ENCODE results near the gene TPRN.

The TPRN gene

GRCh38 chr9:137175345-137175961 lies 25.1 kb downstream of the TPRN start:
- TF ChIP-seq, protein P1, sequence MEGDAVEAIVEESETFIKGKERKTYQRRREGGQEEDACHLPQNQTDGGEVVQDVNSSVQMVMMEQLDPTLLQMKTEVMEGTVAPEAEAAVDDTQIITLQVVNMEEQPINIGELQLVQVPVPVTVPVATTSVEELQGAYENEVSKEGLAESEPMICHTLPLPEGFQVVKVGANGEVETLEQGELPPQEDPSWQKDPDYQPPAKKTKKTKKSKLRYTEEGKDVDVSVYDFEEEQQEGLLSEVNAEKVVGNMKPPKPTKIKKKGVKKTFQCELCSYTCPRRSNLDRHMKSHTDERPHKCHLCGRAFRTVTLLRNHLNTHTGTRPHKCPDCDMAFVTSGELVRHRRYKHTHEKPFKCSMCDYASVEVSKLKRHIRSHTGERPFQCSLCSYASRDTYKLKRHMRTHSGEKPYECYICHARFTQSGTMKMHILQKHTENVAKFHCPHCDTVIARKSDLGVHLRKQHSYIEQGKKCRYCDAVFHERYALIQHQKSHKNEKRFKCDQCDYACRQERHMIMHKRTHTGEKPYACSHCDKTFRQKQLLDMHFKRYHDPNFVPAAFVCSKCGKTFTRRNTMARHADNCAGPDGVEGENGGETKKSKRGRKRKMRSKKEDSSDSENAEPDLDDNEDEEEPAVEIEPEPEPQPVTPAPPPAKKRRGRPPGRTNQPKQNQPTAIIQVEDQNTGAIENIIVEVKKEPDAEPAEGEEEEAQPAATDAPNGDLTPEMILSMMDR (IDR thresholded peaks at IDR 0.05): no peak
- TF ChIP-seq ZFX (IDR thresholded peaks at IDR 0.05; ENCODE audit: borderline replicate concordance): no peak
- peak overlapping the region; percentile 98 for H3K27ac ChIP-seq

DNA sequence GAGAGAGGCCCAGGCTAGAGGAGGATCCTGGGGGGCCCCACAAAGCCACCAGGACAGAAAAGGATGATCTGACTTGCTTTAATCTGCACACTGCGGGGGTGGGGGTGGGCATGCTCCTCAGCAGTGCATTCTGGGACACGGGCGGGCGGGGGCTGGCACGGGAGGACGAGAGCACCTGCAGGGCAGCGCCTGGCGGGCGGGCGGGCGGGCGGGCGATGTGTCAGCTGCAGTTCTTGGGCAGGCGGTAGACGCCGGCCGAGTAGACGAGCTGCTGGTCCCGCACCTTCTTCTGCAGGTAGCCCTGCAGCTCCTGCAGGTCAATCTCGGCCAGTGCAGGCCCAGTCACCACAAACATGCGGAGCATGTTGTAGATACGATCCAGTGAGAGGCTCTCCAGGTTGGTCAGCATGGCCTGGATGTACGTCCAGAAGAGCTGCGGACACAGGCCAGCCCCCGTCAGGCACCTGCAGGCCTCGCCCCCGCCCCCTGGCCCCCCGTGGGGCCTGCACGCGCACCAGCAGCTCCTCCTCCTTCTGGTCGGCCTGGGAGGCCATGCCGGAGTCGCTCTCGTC lies 25.7 kb downstream of the TPRN start:
- no peak for TF ChIP-seq ZFX (IDR thresholded peaks at IDR 0.05; ENCODE audit: borderline replicate concordance)
- TF ChIP-seq, protein P1 (IDR thresholded peaks at IDR 0.05): no peak
- peak overlapping the region; percentile 98 for H3K27ac ChIP-seq

GRCh38 chr9:137173796-137174664 lies 26.5 kb downstream of the TPRN start:
- TF ChIP-seq, protein P1 (IDR thresholded peaks at IDR 0.05): no peak
- TF ChIP-seq ZFX (IDR thresholded peaks at IDR 0.05; ENCODE audit: borderline replicate concordance): no peak
- peak overlapping the region; percentile 98 for H3K27ac ChIP-seq

GRCh38 chr9:137172901-137173795 lies 27.4 kb downstream of the TPRN start:
- H3K27ac ChIP-seq: peak overlapping the region; percentile 98
- TF ChIP-seq, protein P1 (IDR thresholded peaks at IDR 0.05): no peak
- TF ChIP-seq ZFX (IDR thresholded peaks at IDR 0.05; ENCODE audit: borderline replicate concordance): no peak

GRCh38 chr9:137171149-137171900 lies 29.2 kb downstream of the TPRN start:
- TF ChIP-seq ZFX (IDR thresholded peaks at IDR 0.05; ENCODE audit: borderline replicate concordance): no peak
- TF ChIP-seq, protein P1 (IDR thresholded peaks at IDR 0.05): no peak
- H3K27ac ChIP-seq: peak overlapping the region; percentile 98

GRCh38 chr9:137170486-137171148 lies 29.9 kb downstream of the TPRN start:
- TF ChIP-seq, protein P1 (IDR thresholded peaks at IDR 0.05): no peak
- no peak for TF ChIP-seq ZFX (IDR thresholded peaks at IDR 0.05; ENCODE audit: borderline replicate concordance)
- H3K27ac ChIP-seq: peak overlapping the region; percentile 98

Data from 22Rv1 (cell line).